ENCODE measurements around the gene ACSS1. TPM values are rescaled to one million over a fixed set of nuclear protein-coding genes. Genes with fewer than 3 reads are reported as not detected.

Gene ACSS1
- total RNA-seq, 1 donor = 1.4 TPM

GRCh38 chr20:25041813-25042530 is 16.0 kb downstream of the ACSS1 start:
- Histone ChIP-seq H3K4me2 (ENCODE audit: insufficient read depth, low read length) (no peak overlapping the region), H3K79me2 (ENCODE audit: insufficient read depth, low read length) (no peaks in the 10 kb centered on the region), H4K20me1 (ENCODE audit: insufficient read depth, low read length) (no peaks in the 10 kb centered on the region), H3K9me3 (ENCODE audit: low read depth, low read length) (no peaks in the 10 kb centered on the region), H3K4me3 (ENCODE audit: insufficient read depth, low read length) (no peak overlapping the region), H3K36me3 (ENCODE audit: insufficient read depth, low read length) (no peaks in the 10 kb centered on the region), H3K27me3 (ENCODE audit: insufficient read depth, low read length) (no peaks in the 10 kb centered on the region), H3K27ac (ENCODE audit: low read depth, low read length) (no peak overlapping the region), H3K4me1 (ENCODE audit: insufficient read depth, low read length) (peaks cover 10% of the 10 kb centered on the region), H2AFZ (ENCODE audit: low read length) (no peak overlapping the region)
- no peak for TF ChIP-seq CTCF (IDR thresholded peaks at IDR 0.05; ENCODE audit: extremely low read depth, low read depth, low read length)
- DNase-seq (ENCODE audit: insufficient read length, low spot score, missing footprints) = peak; percentile 75

GRCh38 chr20:25040438-25040831 is 17.5 kb downstream of the ACSS1 start:
- no peaks in the 10 kb centered on the region for H4K20me1 ChIP-seq (ENCODE audit: insufficient read depth, low read length)
- no peaks in the 10 kb centered on the region for H3K36me3 ChIP-seq (ENCODE audit: insufficient read depth, low read length)
- TF ChIP-seq CTCF (IDR thresholded peaks at IDR 0.05; ENCODE audit: extremely low read depth, low read depth, low read length) = no peak
- H3K4me1 ChIP-seq (ENCODE audit: insufficient read depth, low read length) = peaks cover 10% of the 10 kb centered on the region
- DNase-seq (ENCODE audit: insufficient read length, low spot score, missing footprints) = peak; percentile 86
- no peak overlapping the region for H3K4me2 ChIP-seq (ENCODE audit: insufficient read depth, low read length)
- H3K4me3 ChIP-seq (ENCODE audit: insufficient read depth, low read length) = no peak overlapping the region
- no peaks in the 10 kb centered on the region for H3K9me3 ChIP-seq (ENCODE audit: low read depth, low read length)
- no peaks in the 10 kb centered on the region for H3K27me3 ChIP-seq (ENCODE audit: insufficient read depth, low read length)
- no peak overlapping the region for H3K27ac ChIP-seq (ENCODE audit: low read depth, low read length)
- H3K79me2 ChIP-seq (ENCODE audit: insufficient read depth, low read length) = no peaks in the 10 kb centered on the region
- H2AFZ ChIP-seq (ENCODE audit: low read length) = no peak overlapping the region

- peak; percentile 85 for DNase-seq (ENCODE audit: insufficient read length, low spot score, missing footprints)
- TF ChIP-seq CTCF (IDR thresholded peaks at IDR 0.05; ENCODE audit: extremely low read depth, low read depth, low read length) = no peak
- H3K4me2 ChIP-seq (ENCODE audit: insufficient read depth, low read length) = no peak overlapping the region
- no peak overlapping the region for H2AFZ ChIP-seq (ENCODE audit: low read length)
- H4K20me1 ChIP-seq (ENCODE audit: insufficient read depth, low read length) = no peaks in the 10 kb centered on the region
- H3K36me3 ChIP-seq (ENCODE audit: insufficient read depth, low read length) = no peaks in the 10 kb centered on the region
- H3K27me3 ChIP-seq (ENCODE audit: insufficient read depth, low read length) = no peaks in the 10 kb centered on the region
- H3K9me3 ChIP-seq (ENCODE audit: low read depth, low read length) = no peaks in the 10 kb centered on the region
- H3K79me2 ChIP-seq (ENCODE audit: insufficient read depth, low read length) = no peaks in the 10 kb centered on the region
- H3K4me1 ChIP-seq (ENCODE audit: insufficient read depth, low read length) = peaks cover 10% of the 10 kb centered on the region
- H3K27ac ChIP-seq (ENCODE audit: low read depth, low read length) = no peak overlapping the region
- H3K4me3 ChIP-seq (ENCODE audit: insufficient read depth, low read length) = no peak overlapping the region
These were observed 18.1 kb downstream of the ACSS1 start for GRCh38 chr20:25039697-25040437.

- Histone ChIP-seq H3K27me3 (ENCODE audit: insufficient read depth, low read length) (no peaks in the 10 kb centered on the region), H3K79me2 (ENCODE audit: insufficient read depth, low read length) (no peaks in the 10 kb centered on the region), H3K9me3 (ENCODE audit: low read depth, low read length) (no peaks in the 10 kb centered on the region), H3K27ac (ENCODE audit: low read depth, low read length) (no peak overlapping the region), H4K20me1 (ENCODE audit: insufficient read depth, low read length) (no peaks in the 10 kb centered on the region), H3K4me1 (ENCODE audit: insufficient read depth, low read length) (peaks cover 10% of the 10 kb centered on the region), H2AFZ (ENCODE audit: low read length) (no peak overlapping the region), H3K36me3 (ENCODE audit: insufficient read depth, low read length) (no peaks in the 10 kb centered on the region), H3K4me3 (ENCODE audit: insufficient read depth, low read length) (no peak overlapping the region), H3K4me2 (ENCODE audit: insufficient read depth, low read length) (no peak overlapping the region)
- DNase-seq (ENCODE audit: insufficient read length, low spot score, missing footprints) = no peak
- no peak for TF ChIP-seq CTCF (IDR thresholded peaks at IDR 0.05; ENCODE audit: extremely low read depth, low read depth, low read length)
These were observed 19.3 kb downstream of the ACSS1 start for GRCh38 chr20:25038591-25039015.
